Loucy (cell line): ENCODE measurements around the gene KLHL2.

Source experiments
- EZH2phosphoT487 ChIP-seq: fragments of 200-600 bp; IDR thresholded peaks from 2 replicates; pipeline ENCODE4 v1.6.1; 2018; ENCODE audit warnings: antibody characterized with exemption, mild to moderate bottlenecking, moderate library complexity, borderline replicate concordance
- TF ChIP-seq, protein P1 (sequence below): fragments of 200-600 bp; sonication (generic); conservative IDR thresholded peaks from 2 replicates; pipeline ENCODE4 v1.5.1; 2014; ENCODE audit warnings: mild to moderate bottlenecking, antibody characterized with exemption, low read length

DNA sequence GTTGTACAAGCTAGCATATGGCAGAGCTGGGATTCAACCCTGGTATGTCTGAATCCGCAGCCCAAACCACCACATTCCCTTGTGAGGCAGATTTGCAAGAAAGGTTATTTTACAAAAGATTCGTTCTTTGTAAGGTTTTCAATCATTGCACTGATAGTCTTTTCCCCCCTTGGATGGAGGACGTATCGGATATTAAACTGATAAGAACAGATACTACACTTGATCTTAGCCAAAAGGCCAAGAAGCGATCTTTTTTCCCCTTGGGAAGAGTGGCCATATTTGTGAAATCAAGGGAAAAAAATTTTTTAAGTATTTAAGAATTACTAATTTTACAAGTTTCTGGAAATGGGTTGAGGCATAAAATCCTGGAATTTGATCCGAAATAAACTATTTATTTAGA is 85.7 kb downstream of the KLHL2 start:
- TF ChIP-seq, protein P1, sequence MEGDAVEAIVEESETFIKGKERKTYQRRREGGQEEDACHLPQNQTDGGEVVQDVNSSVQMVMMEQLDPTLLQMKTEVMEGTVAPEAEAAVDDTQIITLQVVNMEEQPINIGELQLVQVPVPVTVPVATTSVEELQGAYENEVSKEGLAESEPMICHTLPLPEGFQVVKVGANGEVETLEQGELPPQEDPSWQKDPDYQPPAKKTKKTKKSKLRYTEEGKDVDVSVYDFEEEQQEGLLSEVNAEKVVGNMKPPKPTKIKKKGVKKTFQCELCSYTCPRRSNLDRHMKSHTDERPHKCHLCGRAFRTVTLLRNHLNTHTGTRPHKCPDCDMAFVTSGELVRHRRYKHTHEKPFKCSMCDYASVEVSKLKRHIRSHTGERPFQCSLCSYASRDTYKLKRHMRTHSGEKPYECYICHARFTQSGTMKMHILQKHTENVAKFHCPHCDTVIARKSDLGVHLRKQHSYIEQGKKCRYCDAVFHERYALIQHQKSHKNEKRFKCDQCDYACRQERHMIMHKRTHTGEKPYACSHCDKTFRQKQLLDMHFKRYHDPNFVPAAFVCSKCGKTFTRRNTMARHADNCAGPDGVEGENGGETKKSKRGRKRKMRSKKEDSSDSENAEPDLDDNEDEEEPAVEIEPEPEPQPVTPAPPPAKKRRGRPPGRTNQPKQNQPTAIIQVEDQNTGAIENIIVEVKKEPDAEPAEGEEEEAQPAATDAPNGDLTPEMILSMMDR = no peak
- TF ChIP-seq EZH2phosphoT487 = no peak
